ENCODE measurements around the gene PCGF3.

PCGF3 gene

DNA sequence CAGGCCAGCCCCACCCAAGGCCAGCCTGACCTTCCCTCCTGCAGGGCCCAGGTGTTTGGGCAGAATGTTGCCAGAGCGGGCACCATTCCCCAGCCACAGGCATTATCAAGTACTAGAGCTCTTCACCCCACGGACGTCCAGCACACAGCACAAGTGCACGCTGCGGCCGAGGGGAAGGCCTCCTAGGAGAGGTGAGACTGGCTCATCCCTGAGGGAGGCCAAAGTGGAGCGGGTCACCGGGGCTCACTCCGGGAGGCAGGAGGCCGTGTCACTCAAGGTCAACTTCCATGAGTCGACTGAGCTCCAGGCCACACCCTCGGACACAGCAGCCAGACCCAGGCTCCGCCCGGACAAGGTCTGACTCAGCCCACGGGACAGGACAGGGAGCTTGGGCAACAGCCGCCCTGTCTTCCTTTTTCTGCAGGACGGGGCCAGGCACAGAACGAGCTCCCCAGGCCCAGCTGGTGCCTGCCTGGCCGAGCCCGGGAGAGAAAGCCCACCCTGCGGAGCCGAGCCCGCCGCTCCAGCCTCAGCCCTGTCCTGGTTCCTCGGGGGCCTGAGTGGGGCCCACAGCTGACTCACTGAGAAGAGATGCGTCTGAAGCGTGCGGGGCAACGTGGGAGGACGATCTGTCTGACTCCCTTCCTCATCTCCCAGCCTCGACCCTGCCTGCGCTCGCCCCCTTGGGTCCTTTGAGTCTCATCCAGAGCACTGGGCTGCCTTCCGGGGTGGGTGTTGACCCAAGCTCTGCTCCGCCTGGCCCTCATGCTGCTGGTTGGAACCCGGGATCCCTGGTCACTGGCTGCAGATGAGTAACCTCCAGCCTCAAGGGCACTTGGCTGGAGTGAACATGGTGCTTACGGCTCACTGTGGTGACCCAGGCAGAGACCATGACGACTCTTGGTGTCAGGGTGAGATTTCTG, 18.3 kb upstream of the PCGF3 start:
- Histone ChIP-seq H3K9me3 (ENCODE audit: control insufficient read depth, low read length) (no peaks in the 10 kb centered on the region), H3K36me3 (ENCODE audit: control insufficient read depth, insufficient read depth, low read length) (no peaks in the 10 kb centered on the region), H3K79me2 (no peaks in the 10 kb centered on the region), H3K4me3 (ENCODE audit: low read depth, low read length) (no peak overlapping the region), H3K9ac (no peak overlapping the region), H3K4me1 (no peaks in the 10 kb centered on the region), H3K4me2 (ENCODE audit: low read length) (no peak overlapping the region), H3K27me3 (ENCODE audit: control insufficient read depth, insufficient read depth, low read length) (no peaks in the 10 kb centered on the region), H3K27ac (no peak overlapping the region), H2AFZ (no peak overlapping the region)
- TF ChIP-seq, protein P1, sequence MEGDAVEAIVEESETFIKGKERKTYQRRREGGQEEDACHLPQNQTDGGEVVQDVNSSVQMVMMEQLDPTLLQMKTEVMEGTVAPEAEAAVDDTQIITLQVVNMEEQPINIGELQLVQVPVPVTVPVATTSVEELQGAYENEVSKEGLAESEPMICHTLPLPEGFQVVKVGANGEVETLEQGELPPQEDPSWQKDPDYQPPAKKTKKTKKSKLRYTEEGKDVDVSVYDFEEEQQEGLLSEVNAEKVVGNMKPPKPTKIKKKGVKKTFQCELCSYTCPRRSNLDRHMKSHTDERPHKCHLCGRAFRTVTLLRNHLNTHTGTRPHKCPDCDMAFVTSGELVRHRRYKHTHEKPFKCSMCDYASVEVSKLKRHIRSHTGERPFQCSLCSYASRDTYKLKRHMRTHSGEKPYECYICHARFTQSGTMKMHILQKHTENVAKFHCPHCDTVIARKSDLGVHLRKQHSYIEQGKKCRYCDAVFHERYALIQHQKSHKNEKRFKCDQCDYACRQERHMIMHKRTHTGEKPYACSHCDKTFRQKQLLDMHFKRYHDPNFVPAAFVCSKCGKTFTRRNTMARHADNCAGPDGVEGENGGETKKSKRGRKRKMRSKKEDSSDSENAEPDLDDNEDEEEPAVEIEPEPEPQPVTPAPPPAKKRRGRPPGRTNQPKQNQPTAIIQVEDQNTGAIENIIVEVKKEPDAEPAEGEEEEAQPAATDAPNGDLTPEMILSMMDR (IDR thresholded peaks at IDR 0.05), result no peak

GRCh38 chr4:687971-688853, 17.4 kb upstream of the PCGF3 start:
- Histone ChIP-seq H3K27me3 (ENCODE audit: control insufficient read depth, insufficient read depth, low read length) (no peaks in the 10 kb centered on the region), H2AFZ (no peak overlapping the region), H3K4me1 (no peaks in the 10 kb centered on the region), H3K36me3 (ENCODE audit: control insufficient read depth, insufficient read depth, low read length) (no peaks in the 10 kb centered on the region), H3K9me3 (ENCODE audit: control insufficient read depth, low read length) (no peaks in the 10 kb centered on the region), H3K4me2 (ENCODE audit: low read length) (no peak overlapping the region), H3K27ac (no peak overlapping the region), H3K4me3 (ENCODE audit: low read depth, low read length) (peak overlapping the region; percentile 27), H3K79me2 (no peaks in the 10 kb centered on the region), H3K9ac (no peak overlapping the region)
- TF ChIP-seq, protein P1 (IDR thresholded peaks at IDR 0.05), result no peak

DNA sequence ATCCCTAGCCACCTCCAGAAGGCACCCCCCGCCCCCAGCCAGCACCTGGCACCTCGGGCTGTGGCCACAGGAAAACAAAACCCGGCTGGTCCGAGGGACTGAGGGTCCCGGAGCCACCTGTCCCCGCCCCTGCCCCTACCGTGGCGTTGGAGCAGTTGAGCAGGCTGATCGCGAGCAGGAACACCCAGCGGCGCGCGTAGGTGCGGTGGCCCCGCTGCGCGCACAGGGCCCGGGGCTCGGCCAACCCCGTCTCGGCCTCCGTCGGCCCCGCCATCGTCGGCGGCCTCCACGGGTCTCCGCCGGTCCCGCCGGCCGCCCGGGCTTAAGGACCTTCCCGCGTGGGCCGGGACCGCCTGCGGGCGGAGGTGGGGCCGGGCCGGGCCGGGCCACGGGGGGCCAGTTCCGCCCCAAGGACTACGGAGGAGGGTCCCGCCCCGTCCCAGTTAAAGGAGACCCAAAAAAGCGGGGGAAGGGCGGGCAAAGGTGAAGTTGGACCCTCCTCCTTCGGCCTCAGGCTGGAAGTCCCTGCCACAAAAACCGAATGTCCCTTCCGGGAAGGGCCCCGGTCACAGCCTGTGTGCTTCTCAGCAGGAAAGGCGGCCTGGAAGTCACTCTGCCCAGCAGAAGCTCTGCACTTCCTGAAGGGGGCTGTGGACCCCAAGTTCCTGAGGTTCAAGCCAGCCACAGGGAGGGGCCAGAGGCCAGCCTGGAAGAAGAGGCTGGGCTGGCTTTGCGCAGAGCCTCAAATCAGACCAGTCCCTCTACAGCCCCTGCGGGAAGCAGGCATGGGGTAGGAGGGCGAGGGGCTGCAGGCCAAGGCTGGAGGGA, 16.6 kb upstream of the PCGF3 start, which contains the start of gene SLC49A3:
SLC49A3 (minus strand) TSS at position 298 of the 828 bp plus-strand sequence; CDS start at position 274, 24 bp downstream.
- Histone ChIP-seq H3K9ac (no peak within 1 kb of the TSS), H3K36me3 (ENCODE audit: control insufficient read depth, insufficient read depth, low read length) (no peaks in the 10 kb centered on the region), H3K9me3 (ENCODE audit: control insufficient read depth, low read length) (no peaks in the 10 kb centered on the region), H3K4me3 (ENCODE audit: low read depth, low read length) (peak within 1 kb of the TSS; percentile 27), H3K27ac (peak within 1 kb of the TSS; percentile 53), H3K4me1 (no peaks in the 10 kb centered on the region), H3K27me3 (ENCODE audit: control insufficient read depth, insufficient read depth, low read length) (no peaks in the 10 kb centered on the region), H3K4me2 (ENCODE audit: low read length) (peak within 1 kb of the TSS; percentile 26), H3K79me2 (no peaks in the 10 kb centered on the region), H2AFZ (peak within 1 kb of the TSS; percentile 46)
- TF ChIP-seq, protein P1 (IDR thresholded peaks at IDR 0.05), result no peak

GRCh38 chr4:689723-690122, 15.9 kb upstream of the PCGF3 start:
- TF ChIP-seq, protein P1 (IDR thresholded peaks at IDR 0.05), result no peak
- peak overlapping the region; percentile 53 for H3K27ac ChIP-seq

More at GRCh38 chr4:689723-690122, 15.9 kb upstream of the PCGF3 start:
- Histone ChIP-seq H3K27me3 (ENCODE audit: control insufficient read depth, insufficient read depth, low read length) (no peaks in the 10 kb centered on the region), H3K36me3 (ENCODE audit: control insufficient read depth, insufficient read depth, low read length) (no peaks in the 10 kb centered on the region), H3K4me2 (ENCODE audit: low read length) (no peak overlapping the region), H3K9ac (no peak overlapping the region), H2AFZ (peak overlapping the region; percentile 46), H3K79me2 (no peaks in the 10 kb centered on the region), H3K9me3 (ENCODE audit: control insufficient read depth, low read length) (no peaks in the 10 kb centered on the region), H3K4me1 (no peaks in the 10 kb centered on the region), H3K4me3 (ENCODE audit: low read depth, low read length) (no peak overlapping the region)
